D721Med (cell line): Measurements from ENCODE around the gene ZNF140.

Experiments used
- DNase-seq: peaks from one replicate; pipeline ENCODE4 v3.0.0; 2011; ENCODE audit warnings: low spot score; ENCODE audit not compliant: insufficient read length
- FAIRE-seq: peaks from 2 replicates; lab custom pipeline; 2011; peaks lifted over from hg19 to GRCh38; lab: Jason Lieb, UNC
- TF ChIP-seq, protein P1 (sequence below): IDR thresholded peaks from 2 replicates; pipeline ENCODE4 v1.5.1; 2012; ENCODE audit warnings: mild to moderate bottlenecking, control low read depth; ENCODE audit not compliant: insufficient read depth; ENCODE audit errors: missing control alignments

The ZNF140 gene

DNA sequence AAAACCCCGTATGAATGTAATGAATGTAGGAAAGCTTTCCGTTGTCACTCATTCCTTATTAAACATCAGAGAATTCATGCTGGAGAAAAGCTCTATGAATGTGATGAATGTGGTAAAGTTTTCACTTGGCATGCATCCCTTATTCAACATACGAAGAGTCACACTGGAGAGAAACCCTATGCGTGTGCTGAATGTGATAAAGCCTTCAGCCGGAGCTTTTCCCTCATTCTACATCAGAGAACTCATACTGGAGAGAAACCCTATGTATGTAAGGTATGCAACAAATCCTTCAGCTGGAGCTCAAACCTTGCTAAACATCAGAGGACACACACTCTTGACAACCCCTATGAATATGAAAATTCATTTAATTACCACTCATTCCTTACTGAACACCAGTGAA lies 25.5 kb downstream of the ZNF140 start:
- DNase-seq (no peak), FAIRE-seq (no peak)
- TF ChIP-seq, protein P1, sequence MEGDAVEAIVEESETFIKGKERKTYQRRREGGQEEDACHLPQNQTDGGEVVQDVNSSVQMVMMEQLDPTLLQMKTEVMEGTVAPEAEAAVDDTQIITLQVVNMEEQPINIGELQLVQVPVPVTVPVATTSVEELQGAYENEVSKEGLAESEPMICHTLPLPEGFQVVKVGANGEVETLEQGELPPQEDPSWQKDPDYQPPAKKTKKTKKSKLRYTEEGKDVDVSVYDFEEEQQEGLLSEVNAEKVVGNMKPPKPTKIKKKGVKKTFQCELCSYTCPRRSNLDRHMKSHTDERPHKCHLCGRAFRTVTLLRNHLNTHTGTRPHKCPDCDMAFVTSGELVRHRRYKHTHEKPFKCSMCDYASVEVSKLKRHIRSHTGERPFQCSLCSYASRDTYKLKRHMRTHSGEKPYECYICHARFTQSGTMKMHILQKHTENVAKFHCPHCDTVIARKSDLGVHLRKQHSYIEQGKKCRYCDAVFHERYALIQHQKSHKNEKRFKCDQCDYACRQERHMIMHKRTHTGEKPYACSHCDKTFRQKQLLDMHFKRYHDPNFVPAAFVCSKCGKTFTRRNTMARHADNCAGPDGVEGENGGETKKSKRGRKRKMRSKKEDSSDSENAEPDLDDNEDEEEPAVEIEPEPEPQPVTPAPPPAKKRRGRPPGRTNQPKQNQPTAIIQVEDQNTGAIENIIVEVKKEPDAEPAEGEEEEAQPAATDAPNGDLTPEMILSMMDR, result no peak

DNA sequence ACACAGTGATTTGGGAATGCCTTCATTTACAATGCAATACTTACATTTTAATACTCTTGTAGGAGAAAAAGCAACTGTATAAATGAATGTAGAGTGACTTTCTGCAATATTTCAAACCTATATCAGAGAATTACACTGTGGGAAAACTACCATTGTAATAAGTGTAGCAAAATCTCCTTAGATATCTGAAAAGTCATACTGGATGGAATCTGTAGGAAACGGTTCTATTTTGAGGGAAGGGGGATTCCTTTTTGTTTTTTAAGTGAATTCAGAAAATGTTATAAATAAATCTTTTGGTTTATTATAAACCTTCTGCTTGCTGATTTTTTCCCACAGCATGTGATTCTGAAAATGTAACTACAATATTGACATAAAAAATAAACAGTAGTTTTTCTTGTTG lies 26.4 kb downstream of the ZNF140 start:
- no peak for FAIRE-seq
- TF ChIP-seq, protein P1, result no peak
- DNase-seq, result no peak

DNA sequence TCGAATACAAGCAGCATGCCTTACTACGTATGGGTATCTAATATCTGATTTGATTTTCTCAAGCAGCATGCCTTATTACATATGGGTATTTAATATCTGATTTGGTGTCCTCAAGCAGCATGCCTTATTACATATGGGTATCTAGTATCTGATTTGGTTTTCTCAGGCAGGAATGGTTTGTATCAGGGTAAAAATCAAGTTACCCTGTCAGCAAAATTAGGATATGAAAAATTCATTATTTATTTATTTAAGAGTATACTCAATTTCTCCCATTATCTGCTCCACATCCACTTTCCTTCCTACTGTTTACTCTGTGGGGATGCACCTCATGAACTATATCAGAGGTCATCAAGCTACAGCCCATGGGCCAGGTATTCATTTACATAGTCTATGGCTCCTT lies 27.4 kb downstream of the ZNF140 start:
- DNase-seq (no peak), FAIRE-seq (no peak)

DNA sequence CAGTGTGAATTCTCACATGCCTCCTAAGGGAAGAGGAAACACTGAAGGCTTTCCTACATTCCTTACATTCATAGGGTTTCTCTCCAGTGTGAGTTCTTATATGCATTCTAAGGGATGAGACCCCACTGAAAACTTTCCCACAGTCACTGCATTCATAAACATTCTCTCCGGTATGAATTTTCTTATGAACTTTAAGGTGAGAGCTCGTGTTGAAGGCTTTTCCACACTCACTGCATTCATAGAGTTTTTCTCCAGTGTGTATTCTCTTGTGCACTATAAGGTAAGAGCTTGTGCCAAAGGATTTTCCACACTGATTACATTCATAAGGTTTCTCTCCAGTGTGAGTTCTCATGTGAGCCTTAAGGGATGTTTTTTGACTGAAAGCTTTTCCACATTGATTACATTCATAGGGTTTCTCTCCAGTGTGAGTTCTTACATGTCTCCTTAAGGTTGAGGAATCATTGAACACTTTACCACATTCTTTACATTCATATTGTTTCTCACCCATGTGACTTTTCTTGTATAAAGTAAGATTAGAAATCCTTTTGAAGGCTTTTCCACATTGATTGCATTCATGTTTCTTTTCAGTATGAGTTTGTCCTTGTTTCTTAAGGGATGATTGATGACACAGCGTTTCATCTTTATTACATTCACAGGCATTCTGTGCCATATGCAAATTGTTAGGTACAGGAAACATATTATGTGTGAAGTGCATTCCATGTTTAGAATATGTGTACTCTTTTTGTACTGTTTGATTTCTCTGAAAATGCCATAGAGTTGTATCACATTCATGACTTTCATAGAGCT lies 39.9 kb downstream of the ZNF140 start:
- TF ChIP-seq, protein P1, result no peak
- FAIRE-seq (no peak), DNase-seq (no peak)

More for the DNA sequence above, 27.4 kb downstream of the ZNF140 start:
- TF ChIP-seq, protein P1, result no peak

DNA sequence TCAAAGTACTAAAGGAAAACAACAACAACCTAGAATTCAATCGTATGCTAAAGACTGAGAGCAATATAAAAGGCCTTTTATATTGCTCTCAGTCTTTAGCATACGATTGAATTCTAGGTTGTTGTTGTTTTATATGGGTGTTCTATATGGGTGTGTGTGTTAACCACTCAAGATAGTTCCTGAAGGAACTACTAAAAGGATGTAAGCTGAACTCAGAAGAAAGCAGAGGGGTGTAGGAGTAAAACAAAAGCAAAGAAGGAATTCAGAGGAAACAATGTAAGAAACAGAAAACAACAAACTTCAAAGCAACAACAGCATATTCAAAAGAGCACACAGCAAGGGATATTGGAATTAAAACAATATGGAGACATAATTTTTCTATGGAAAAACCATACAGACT lies 44.0 kb downstream of the ZNF140 start:
- FAIRE-seq (no peak), DNase-seq (no peak)
- TF ChIP-seq, protein P1, result no peak

DNA sequence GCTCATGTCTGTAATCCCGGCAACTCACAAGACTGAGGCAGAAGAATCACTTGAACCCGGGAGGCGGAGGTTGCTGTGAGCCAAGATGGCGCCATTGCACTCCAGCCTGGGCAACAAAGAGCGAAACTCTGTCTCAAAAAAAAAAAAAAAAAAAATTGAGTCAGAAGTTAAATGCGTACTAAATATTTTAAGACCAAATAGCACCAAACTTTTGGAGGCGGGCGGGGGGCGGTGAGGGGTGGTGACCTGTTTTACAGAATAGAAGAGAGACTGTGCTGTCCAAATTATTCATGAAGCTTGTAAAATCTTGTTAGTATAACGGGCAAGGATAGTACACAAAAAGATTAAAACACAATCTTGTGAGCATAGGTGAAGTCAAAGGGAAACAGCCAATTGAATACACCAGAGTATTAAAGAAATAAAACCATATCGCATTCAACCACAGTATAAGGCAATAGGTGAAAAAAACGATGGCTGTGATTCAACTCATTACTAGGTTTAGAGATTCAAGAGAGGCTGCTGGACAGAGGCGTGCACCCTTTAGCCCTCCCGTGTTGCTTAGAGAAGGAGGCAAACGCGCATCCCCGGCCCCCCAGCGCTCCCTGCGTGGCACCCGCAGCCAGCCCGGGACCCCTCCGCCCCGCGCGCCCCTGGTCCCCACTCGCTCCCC lies 48.8 kb downstream of the ZNF140 start:
- DNase-seq, result no peak
- TF ChIP-seq, protein P1, result no peak
- no peak for FAIRE-seq
